ENCODE data around the gene PPP1R37. TPM values are rescaled to one million over a fixed set of nuclear protein-coding genes. Genes with fewer than 3 reads are reported as not detected.
A peak's percentile ranks its signal among the peaks of the same experiment; 100 is the strongest.

PPP1R37 gene
- total and polyA plus RNA-seq, 2 of the 13 experiments (the other 11 are each of a cell fraction or from before 2014, with no cell fraction given) = 9.0 to 14.3 TPM

- TF ChIP-seq CSRNP1 (CRISPR knock-in tag; IDR thresholded peaks at IDR 0.05) = peak; percentile 37; the same call in 1 of the 2 replicates
- peak; percentile 56; the same call in 1 of the 2 replicates for TF ChIP-seq MXD1 (CRISPR knock-in tag; IDR thresholded peaks at IDR 0.05)
- no peak for TF ChIP-seq ZNF644 (CRISPR knock-in tag; IDR thresholded peaks at IDR 0.05; ENCODE audit: low read depth)
- 0 out of 2 replicates have a peak, but pooled peaks have one; percentile 56 for TF ChIP-seq PRDM10 (CRISPR knock-in tag; IDR thresholded peaks at IDR 0.05; ENCODE audit: low read depth)
- TF ChIP-seq, protein P1, sequence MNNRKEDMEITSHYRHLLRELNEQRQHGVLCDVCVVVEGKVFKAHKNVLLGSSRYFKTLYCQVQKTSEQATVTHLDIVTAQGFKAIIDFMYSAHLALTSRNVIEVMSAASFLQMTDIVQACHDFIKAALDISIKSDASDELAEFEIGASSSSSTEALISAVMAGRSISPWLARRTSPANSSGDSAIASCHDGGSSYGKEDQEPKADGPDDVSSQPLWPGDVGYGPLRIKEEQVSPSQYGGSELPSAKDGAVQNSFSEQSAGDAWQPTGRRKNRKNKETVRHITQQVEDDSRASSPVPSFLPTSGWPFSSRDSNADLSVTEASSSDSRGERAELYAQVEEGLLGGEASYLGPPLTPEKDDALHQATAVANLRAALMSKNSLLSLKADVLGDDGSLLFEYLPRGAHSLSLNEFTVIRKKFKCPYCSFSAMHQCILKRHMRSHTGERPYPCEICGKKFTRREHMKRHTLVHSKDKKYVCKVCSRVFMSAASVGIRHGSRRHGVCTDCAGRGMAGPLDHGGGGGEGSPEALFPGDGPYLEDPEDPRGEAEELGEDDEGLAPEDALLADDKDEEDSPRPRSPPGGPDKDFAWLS (CRISPR knock-in tag; IDR thresholded peaks at IDR 0.05; ENCODE audit: borderline replicate concordance) = no peak
- TF ChIP-seq ZNF839 (CRISPR knock-in tag; IDR thresholded peaks at IDR 0.05; ENCODE audit: borderline replicate concordance) = no peak
- 0 out of 2 replicates have a peak, but pooled peaks have one; percentile 30 for TF ChIP-seq RXRA (CRISPR knock-in tag; IDR thresholded peaks at IDR 0.05)
- TF ChIP-seq BCL6 (CRISPR knock-in tag; IDR thresholded peaks at IDR 0.05) = peak; percentile 16; the same call in 1 of the 2 replicates
- no peak for TF ChIP-seq REXO4 (CRISPR knock-in tag; IDR thresholded peaks at IDR 0.05; ENCODE audit: borderline replicate concordance)
- TF ChIP-seq POGK (CRISPR knock-in tag; conservative IDR thresholded peaks at IDR 0.05) = 0 out of 2 replicates have a peak, but pooled peaks have one; percentile 69
- no peak for TF ChIP-seq ZNF343 (CRISPR knock-in tag; IDR thresholded peaks at IDR 0.05)
- TF ChIP-seq CAMTA2 (CRISPR knock-in tag; IDR thresholded peaks at IDR 0.05; ENCODE audit: borderline replicate concordance) = 0 out of 2 replicates have a peak, but pooled peaks have one; percentile 18
- no peak for TF ChIP-seq ZNF10 (CRISPR knock-in tag; IDR thresholded peaks at IDR 0.05; ENCODE audit: borderline replicate concordance, low read depth)
- 0 out of 2 replicates have a peak, but pooled peaks have one; percentile 40 for TF ChIP-seq ARNT2 (CRISPR knock-in tag; IDR thresholded peaks at IDR 0.05; ENCODE audit: low read depth)
- TF ChIP-seq ZNF446 (CRISPR knock-in tag; IDR thresholded peaks at IDR 0.05) = no peak; the same call in 1 of the 2 replicates
- TF ChIP-seq ZNF781 (CRISPR knock-in tag; IDR thresholded peaks at IDR 0.05; ENCODE audit: borderline replicate concordance, not compliant biosample characterization) = no peak
These were observed at the start of gene PPP1R37 (continued) for GRCh38 chr19:45092747-45093678.

All from HepG2 (cell line).